DMS79 (cell line): ENCODE measurements around the gene TRPM2.

Source experiments
- DNase-seq: peaks from one replicate; lab custom pipeline; 2025; lab: John Stamatoyannopoulos, UW

TRPM2 gene

GRCh38 chr21:44353191-44353970 is at the start of gene TRPM2:
TRPM2 (plus strand) TSS chr21:44353621; CDS start chr21:44353701, 80 bp downstream.
- no peak for DNase-seq

- DNase-seq = no peak
Observed at GRCh38 chr21:44304011-44304616, 49.3 kb upstream of the TRPM2 start.

GRCh38 chr21:44304877-44305293 is 48.5 kb upstream of the TRPM2 start:
- DNase-seq = peak; percentile 11

DNA sequence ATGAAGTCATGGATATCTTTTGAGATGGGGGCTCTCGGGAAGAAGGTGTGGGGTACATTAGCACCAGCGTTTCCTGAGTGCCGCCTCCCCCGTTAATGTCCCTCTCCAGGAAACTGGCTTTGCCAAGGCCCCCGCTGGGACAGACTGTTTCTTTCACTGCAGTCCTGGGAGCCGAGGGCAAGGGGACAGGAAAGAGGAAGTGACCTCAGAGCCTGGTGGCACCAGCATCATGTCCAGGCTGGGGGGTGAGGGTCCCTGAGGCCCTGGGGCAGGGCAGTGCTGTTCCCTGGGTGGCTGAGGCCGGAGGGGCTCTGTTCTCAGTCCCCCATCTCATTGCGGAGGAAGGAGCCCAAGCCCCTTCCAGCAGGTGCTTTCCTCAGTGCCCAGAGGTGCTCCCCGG is 47.7 kb upstream of the TRPM2 start:
- no peak for DNase-seq

DNA sequence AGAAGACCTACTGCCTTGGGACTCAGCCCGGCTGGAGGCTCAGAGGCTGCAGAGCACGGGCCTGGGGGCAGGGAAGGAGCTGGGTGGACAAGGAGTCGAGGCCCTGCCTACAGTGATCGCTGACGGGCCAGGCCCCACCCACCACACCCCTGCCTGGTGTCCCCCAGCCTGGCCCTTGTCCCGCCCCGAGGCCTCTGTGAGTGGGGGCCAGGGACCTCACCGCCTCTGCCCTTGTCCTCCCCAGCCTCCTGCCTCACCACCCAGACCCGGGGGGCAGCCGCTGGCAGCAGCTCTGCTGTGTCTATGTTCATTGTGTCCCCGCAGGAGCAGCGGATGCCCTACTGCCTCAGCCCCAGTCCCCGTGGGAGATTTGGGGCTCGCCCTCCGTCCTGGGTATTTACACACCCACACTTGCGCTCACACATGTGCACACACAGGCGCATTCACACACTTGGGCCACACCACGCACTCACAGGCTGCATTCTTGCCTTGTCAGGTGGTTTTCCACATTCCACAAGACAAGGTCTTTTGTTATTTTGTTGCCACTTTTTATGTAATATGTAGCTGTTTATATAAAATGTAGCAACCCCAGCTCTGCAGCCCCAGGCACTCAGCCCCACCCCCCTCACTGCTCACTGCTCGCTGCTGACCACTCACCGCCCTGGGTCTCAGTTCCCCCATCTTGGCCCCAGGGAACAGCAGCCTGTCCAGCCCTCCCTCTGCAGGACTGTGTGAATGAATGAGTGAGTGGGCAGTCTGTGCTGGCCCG is 46.3 kb upstream of the TRPM2 start:
- DNase-seq = no peak

DNA sequence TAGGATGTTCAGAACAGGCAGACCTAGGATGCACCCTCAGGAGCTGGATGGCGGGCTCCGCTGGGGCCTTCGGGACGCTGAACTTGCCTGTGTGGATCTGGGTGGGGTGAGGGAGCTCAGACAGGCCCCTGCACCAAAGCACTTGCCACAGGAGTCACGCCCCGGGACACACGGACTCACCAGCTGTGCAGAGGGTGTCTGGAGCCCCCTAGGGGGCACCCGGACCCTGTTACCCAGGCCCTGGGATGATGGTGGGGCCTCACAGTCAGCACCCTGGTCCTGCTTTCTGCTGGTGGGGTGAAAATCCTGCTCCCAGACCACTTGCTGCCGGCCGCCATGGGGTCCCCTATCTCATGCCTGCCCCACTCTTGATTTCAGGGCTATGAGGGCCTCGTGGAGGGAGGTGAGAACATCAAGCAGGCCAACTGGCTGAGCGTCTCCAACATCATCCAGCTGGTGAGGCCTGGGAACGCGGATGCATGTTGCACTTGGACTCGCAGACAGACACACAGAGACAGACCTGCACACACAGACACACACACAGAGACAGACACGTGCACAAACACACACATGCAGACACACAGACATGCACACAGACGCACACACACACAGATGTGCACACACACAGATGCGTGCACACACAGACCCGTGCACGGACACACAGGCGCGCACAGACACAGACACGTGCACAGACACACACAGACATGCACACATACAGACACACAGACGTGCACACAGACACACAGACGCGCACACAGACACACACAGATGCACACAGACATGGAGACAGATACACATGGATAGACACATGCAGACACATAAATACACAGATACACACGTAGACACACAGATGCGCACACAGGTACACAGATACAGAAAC is 42.6 kb upstream of the TRPM2 start:
- DNase-seq = no peak

DNA sequence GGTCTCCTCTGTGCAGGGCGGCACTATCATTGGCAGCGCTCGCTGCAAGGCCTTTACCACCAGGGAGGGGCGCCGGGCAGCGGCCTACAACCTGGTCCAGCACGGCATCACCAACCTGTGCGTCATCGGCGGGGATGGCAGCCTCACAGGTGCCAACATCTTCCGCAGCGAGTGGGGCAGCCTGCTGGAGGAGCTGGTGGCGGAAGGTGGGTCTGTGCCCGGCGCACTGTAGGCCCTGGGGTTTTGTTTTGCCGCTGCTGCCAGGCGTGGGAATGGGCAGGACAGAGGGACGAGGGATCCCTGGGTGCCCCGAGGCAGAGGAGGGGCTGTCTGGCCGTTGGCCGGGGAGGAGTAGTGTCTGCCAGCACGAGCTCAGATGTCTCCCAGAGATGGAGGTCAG is 41.3 kb upstream of the TRPM2 start:
- DNase-seq = no peak

- DNase-seq = no peak
Observed at GRCh38 chr21:44312716-44313115, 40.7 kb upstream of the TRPM2 start.

GRCh38 chr21:44313451-44313850 is 40.0 kb upstream of the TRPM2 start:
- no peak for DNase-seq

DNA sequence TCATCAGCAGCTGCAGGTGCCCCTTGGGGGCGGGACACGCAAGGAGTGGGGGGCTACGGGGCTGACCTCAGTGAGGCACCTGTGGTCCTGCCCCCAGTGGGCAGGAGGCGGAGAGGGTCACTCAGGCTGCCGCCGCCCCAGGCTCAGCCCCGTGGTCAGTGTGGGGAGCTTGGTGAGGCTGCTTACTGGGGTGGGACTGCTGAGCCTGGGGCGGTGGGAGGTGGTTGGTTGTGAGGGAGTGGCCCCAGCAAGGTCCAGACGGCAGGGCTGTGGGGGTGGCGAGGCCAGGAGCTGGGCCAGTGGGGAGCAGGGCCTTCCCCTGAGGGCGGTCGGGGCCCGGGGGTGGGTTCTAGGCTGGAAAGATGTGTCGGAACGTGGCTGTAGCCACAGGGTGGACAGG is 39.3 kb upstream of the TRPM2 start:
- no peak for DNase-seq

- no peak for DNase-seq
Observed at GRCh38 chr21:44314561-44314960, 38.9 kb upstream of the TRPM2 start.

GRCh38 chr21:44315691-44316203 is 37.7 kb upstream of the TRPM2 start:
- no peak for DNase-seq

DNA sequence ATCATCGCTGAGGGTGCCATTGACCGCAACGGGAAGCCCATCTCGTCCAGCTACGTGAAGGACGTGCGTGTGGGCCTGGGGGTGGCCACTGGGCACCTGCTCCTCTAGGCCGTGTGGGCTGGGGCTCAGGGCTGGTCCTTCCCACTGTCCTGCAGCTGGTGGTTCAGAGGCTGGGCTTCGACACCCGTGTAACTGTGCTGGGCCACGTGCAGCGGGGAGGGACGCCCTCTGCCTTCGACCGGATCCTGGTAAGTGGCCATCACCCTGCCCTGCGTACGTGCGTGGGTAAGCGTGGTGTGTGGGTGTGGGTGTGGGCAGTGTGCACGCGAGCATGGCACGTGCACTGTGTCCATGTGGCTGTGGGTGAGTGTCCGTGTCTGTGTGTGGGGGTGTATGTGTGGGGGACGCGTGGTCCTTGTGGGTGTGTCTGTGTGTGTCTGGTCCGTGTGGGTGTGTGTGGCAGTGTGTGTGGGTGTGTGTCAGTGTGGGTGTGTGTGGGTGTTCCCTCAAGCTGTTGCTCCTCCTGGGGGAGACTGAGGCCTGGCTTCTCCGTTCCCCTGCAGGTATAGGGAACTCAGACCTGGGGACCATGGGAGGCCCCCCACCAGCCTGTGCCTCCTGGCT is 37.0 kb upstream of the TRPM2 start:
- no peak for DNase-seq

- DNase-seq = no peak
Observed at GRCh38 chr21:44317241-44317782, 36.1 kb upstream of the TRPM2 start.

DNA sequence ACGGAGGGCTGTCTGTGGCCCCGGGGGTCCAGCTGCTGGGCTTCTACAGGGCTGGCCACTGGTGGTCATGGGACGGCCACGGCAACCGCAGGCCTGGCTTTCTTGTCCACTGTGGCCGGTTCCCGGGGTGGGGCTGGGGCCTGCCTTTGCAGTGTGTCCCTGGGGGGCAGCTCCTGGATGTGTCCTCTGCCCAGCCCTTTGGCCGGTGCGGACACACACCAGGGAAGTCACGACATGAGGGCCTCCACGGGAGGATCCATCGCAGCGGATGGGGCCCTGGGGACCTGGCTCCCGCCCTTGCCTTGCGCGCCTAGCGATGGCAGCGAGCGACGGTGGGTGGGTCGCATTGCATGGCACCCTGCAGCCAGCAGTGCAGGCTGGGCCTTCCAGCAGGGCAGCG is 35.5 kb upstream of the TRPM2 start:
- no peak for DNase-seq

DNA sequence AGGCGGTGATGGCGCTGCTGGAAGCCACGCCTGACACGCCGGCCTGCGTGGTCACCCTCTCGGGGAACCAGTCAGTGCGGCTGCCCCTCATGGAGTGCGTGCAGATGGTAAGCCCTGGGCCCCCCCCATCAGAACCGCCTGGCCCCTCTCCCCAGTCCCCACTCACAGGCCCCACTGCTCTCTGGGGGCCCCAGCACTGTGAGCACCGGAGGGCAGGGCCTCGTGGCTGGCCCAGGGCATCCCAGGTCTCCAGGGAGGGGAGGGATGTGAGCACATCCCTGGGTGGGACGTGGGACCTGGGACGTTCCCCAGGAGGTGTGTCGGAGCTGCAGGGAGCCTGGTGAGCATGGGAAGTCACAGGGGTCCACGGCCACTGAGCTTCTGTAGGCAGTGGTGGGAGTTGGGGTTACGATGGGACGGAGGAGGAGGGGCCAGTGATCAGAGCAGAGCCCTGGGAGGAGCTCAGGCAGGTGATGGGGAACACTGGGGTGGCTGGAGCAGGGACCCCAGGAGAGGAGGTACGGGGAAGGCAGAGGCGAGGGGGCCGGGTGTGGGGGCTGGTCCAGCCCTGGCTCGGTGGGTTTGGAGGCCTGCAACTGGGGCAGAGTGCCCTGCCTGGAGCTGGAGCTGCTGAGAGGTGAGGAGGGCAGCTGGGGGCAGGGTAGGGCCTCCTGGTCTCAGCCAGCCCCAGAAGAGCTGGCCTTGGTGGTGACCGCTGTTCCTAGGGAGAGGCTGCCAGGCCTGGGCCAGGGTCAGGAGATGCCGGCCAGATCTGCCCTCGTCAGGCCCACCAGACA is 34.7 kb upstream of the TRPM2 start:
- DNase-seq = no peak

- DNase-seq = no peak
Observed at GRCh38 chr21:44319407-44320065, 33.9 kb upstream of the TRPM2 start.

DNA sequence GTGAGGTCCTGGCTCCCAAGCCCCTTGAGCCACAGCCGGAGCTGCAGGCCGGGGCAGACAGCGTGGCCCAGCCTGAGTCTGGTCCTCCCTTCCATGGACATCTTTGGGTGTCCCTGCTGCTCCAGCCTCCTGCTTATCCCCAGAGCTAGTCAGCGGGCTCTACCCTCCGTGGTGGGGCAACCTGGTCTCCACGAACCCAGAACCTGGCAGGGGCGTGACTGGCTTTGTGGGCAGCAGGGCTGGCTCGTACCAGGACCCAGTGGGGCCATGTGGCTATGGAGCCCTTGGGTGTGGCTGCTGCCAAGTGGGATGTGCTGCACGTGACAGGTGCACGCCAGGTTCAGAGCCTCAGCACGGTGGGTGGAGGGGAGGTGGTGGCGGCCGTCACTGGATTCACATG is 32.6 kb upstream of the TRPM2 start:
- no peak for DNase-seq

- no peak for DNase-seq
Observed at GRCh38 chr21:44321846-44322450, 31.5 kb upstream of the TRPM2 start.
